Measurements from ENCODE around the gene PLCXD3.

The PLCXD3 gene

DNA sequence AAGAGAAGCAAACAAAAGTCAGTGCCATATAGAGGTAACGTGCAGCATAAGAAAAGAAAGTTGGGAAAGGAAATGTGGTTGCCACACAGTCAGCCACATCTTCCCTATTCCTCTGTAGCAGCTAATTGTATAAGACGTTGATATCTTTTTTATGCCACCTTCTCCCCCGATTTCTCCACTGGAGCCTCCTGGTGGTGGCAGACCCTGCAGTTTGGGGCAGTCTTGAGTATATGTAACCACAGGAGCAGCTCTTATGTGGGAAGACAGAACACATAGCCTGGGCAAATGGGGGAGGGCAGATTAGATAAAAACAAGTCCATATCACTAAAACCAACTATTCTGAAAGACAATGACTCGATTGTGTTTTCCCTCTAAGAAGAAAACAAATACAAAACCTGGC lies 99.7 kb downstream of the PLCXD3 start:
- H3K27me3 ChIP-seq (ENCODE audit: low read depth, low read length) = no peaks in the 10 kb centered on the region
- no peak overlapping the region for H3K4me3 ChIP-seq (ENCODE audit: low read depth in 1 of 2, low read length in 2 of 2)
- no peak overlapping the region for H3K27ac ChIP-seq (ENCODE audit: low read length)
- H3K9me3 ChIP-seq (ENCODE audit: control insufficient read depth in 1 of 2, low read length in 2 of 2) = no peaks in the 10 kb centered on the region
- H3K4me1 ChIP-seq (ENCODE audit: control insufficient read depth in 1 of 2, insufficient read depth in 2 of 2, low read length in 2 of 2) = no peaks in the 10 kb centered on the region
- no peaks in the 10 kb centered on the region for H3K36me3 ChIP-seq (ENCODE audit: control insufficient read depth in 1 of 2, insufficient read depth in 2 of 2, low read length in 2 of 2)

DNA sequence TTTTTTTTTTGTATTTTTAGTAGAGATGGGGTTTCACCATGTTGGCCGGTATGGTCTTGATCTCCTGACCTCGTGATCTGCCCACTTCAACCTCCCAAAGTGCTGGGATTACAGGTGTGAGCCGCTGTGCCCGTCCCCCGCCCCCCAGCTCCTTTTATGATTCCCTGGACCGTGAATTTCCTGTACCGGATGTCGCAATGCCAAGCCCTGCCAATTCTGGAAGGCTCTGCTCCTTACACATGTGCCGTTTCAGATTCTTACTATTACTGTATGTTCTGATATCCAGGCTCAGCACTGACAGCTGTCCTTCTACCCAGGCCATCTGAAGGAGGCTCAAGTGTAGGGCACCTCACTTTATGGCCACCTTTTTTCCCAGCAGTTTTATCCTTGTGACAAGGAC lies 100.1 kb downstream of the PLCXD3 start:
- H3K4me3 ChIP-seq (ENCODE audit: low read depth in 1 of 2, low read length in 2 of 2) = no peak overlapping the region
- no peaks in the 10 kb centered on the region for H3K9me3 ChIP-seq (ENCODE audit: control insufficient read depth in 1 of 2, low read length in 2 of 2)
- H3K36me3 ChIP-seq (ENCODE audit: control insufficient read depth in 1 of 2, insufficient read depth in 2 of 2, low read length in 2 of 2) = no peaks in the 10 kb centered on the region
- no peak overlapping the region for H3K27ac ChIP-seq (ENCODE audit: low read length)
- H3K27me3 ChIP-seq (ENCODE audit: low read depth, low read length) = no peaks in the 10 kb centered on the region
- no peaks in the 10 kb centered on the region for H3K4me1 ChIP-seq (ENCODE audit: control insufficient read depth in 1 of 2, insufficient read depth in 2 of 2, low read length in 2 of 2)

DNA sequence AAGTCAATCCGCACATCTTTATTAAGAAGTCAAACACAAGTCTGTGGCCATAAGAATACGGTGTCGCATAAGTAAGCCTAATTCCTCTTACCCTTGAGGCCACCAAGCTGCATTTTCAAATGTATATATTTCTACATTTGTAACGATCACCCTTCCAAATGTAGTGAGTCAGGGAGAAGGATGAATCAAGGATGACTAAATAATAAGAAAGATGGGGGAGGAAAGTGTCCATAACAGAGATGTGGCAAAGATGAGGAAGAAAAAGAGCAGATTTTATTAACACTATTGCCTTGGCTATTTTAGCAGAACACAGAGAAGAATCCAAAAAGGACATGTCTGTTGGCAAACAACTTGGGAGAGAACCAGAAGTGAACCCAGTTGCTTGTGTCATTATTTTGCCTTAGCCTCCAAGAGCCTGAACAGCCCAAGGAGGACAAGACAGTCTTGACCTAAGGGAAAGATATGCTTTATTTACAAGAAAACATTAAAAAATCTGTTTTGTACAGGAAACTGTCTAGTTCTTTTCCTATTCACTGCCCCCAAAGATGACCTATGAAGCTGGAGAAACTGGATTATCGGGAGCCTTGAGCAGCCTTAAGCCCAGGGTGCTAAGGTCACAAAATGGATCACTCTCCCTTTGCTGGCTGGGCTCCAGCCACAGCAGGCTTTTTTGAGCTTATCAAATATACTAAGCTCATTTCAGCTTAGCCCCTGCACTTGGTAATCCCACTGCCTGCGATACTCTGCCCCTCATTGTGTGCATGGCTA lies 101.5 kb downstream of the PLCXD3 start:
- H3K4me1 ChIP-seq (ENCODE audit: control insufficient read depth in 1 of 2, insufficient read depth in 2 of 2, low read length in 2 of 2) = no peaks in the 10 kb centered on the region
- no peak overlapping the region for H3K27ac ChIP-seq (ENCODE audit: low read length)
- no peaks in the 10 kb centered on the region for H3K36me3 ChIP-seq (ENCODE audit: control insufficient read depth in 1 of 2, insufficient read depth in 2 of 2, low read length in 2 of 2)
- no peaks in the 10 kb centered on the region for H3K9me3 ChIP-seq (ENCODE audit: control insufficient read depth in 1 of 2, low read length in 2 of 2)
- H3K27me3 ChIP-seq (ENCODE audit: low read depth, low read length) = no peaks in the 10 kb centered on the region
- H3K4me3 ChIP-seq (ENCODE audit: low read depth in 1 of 2, low read length in 2 of 2) = no peak overlapping the region

DNA sequence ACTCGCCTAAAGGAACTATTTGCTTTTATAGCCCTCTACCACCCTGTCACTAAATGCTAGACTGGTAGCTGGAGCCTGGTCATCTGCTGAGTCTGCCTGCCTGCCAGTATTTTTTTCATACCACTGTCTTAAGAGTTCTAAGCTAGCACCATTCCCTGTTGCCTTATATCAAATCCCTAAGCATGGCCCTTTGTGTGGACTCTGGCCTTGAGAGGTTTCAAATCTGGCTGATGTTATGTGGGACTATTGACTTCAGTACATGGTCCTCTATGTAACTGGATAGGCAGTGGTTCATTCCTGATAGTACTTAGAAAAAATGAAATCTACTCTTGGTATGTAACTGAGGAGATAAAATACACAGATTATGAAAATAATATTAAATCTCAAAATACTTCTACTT lies 103.5 kb downstream of the PLCXD3 start:
- Histone ChIP-seq H3K27me3 (ENCODE audit: low read depth, low read length) (no peaks in the 10 kb centered on the region), H3K27ac (ENCODE audit: low read length) (no peak overlapping the region)

DNA sequence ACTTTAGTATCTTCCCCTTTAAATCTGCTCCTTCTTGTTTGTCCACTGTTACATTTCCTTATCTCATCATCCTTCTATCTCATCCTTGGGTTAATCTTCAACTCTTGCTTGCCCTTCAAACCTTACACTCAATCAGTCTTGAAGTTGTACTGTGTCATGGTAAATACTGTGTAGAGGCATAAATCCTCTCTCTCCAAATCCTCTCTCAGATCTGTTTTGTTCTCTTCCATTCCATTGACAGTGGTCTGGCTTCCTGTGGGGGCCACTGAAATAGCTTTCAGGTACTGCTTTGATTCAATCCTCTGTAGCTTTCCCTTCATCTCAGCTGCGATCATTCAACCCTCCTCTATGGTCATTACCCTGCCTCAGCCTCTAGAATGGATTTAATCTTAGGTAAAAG lies 104.0 kb downstream of the PLCXD3 start:
- Histone ChIP-seq H3K27ac (ENCODE audit: low read length) (no peak overlapping the region), H3K4me3 (ENCODE audit: low read depth in 1 of 2, low read length in 2 of 2) (no peak overlapping the region), H3K27me3 (ENCODE audit: low read depth, low read length) (no peaks in the 10 kb centered on the region)

More for the DNA sequence above, 103.5 kb downstream of the PLCXD3 start:
- Histone ChIP-seq H3K4me1 (ENCODE audit: control insufficient read depth in 1 of 2, insufficient read depth in 2 of 2, low read length in 2 of 2) (no peaks in the 10 kb centered on the region), H3K36me3 (ENCODE audit: control insufficient read depth in 1 of 2, insufficient read depth in 2 of 2, low read length in 2 of 2) (no peaks in the 10 kb centered on the region), H3K4me3 (ENCODE audit: low read depth in 1 of 2, low read length in 2 of 2) (no peak overlapping the region), H3K9me3 (ENCODE audit: control insufficient read depth in 1 of 2, low read length in 2 of 2) (no peaks in the 10 kb centered on the region)

DNA sequence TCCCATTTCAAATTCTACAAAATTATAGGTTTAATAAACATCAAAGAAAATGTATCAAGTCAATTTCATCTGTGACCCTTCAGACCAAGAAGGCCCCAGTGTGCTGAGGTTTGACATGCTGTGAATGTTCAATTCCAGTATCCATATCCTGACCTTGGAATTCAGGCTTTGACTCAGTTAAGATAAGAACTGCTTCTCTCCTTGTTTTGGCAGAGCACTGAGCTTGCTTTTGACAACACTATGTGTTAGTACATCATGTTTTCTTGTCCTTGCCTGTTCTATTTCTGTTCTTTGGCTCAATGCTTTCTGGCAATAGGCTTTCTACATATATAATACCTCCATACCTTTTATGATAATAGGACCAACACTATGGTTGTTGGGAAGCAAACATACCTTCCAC lies 105.6 kb downstream of the PLCXD3 start:
- H3K9me3 ChIP-seq (ENCODE audit: control insufficient read depth in 1 of 2, low read length in 2 of 2) = no peaks in the 10 kb centered on the region
- H3K4me3 ChIP-seq (ENCODE audit: low read depth in 1 of 2, low read length in 2 of 2) = no peak overlapping the region
- H3K4me1 ChIP-seq (ENCODE audit: control insufficient read depth in 1 of 2, insufficient read depth in 2 of 2, low read length in 2 of 2) = no peaks in the 10 kb centered on the region
- no peak overlapping the region for H3K27ac ChIP-seq (ENCODE audit: low read length)
- H3K36me3 ChIP-seq (ENCODE audit: control insufficient read depth in 1 of 2, insufficient read depth in 2 of 2, low read length in 2 of 2) = no peaks in the 10 kb centered on the region
- H3K27me3 ChIP-seq (ENCODE audit: low read depth, low read length) = no peaks in the 10 kb centered on the region

More for the DNA sequence above, 104.0 kb downstream of the PLCXD3 start:
- no peaks in the 10 kb centered on the region for H3K9me3 ChIP-seq (ENCODE audit: control insufficient read depth in 1 of 2, low read length in 2 of 2)
- H3K36me3 ChIP-seq (ENCODE audit: control insufficient read depth in 1 of 2, insufficient read depth in 2 of 2, low read length in 2 of 2) = no peaks in the 10 kb centered on the region
- H3K4me1 ChIP-seq (ENCODE audit: control insufficient read depth in 1 of 2, insufficient read depth in 2 of 2, low read length in 2 of 2) = no peaks in the 10 kb centered on the region

DNA sequence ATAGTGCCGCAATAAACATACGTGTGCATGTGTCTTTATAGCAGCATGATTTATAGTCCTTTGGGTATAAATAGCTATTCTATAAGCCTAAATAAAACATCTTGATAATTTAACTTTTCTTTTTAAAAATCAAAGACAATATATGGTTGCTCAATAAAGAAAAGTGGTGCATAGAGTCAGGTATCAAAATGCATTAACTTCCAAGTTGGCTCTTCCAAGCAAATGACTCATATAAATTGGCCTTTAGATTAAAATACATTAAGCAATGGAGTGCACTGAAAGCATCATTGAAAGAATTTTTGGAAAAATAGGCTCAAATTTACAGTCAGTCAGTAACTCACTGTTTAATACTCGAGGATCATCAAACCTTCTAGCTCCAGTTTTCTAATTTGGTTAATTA lies 106.6 kb downstream of the PLCXD3 start:
- H3K36me3 ChIP-seq (ENCODE audit: control insufficient read depth in 1 of 2, insufficient read depth in 2 of 2, low read length in 2 of 2) = no peaks in the 10 kb centered on the region
- H3K27ac ChIP-seq (ENCODE audit: low read length) = no peak overlapping the region
- no peak overlapping the region for H3K4me3 ChIP-seq (ENCODE audit: low read depth in 1 of 2, low read length in 2 of 2)
- H3K4me1 ChIP-seq (ENCODE audit: control insufficient read depth in 1 of 2, insufficient read depth in 2 of 2, low read length in 2 of 2) = no peaks in the 10 kb centered on the region
- H3K27me3 ChIP-seq (ENCODE audit: low read depth, low read length) = no peaks in the 10 kb centered on the region
- peaks cover 5% of the 10 kb centered on the region in 2 donors for H3K9me3 ChIP-seq (ENCODE audit: control insufficient read depth in 1 of 2, low read length in 2 of 2)

DNA sequence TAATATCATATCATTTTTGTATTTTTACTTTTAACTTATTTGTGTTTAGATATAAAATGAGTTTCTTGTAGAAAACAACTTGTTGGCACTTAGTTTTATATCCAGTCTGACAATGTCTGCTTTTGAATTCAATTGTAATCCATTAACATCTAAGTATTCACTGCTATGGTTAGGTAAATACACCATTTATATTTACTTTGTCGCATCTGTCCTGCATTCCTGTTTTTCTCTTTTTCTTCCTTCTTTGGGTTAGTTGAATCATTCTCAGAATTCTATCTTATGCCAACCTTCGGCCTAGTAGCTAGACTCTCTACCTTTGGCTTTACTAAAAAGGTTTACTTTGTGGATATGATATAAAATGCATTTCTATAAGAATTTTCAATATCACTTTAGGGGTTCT lies 107.6 kb downstream of the PLCXD3 start:
- Histone ChIP-seq H3K27me3 (ENCODE audit: low read depth, low read length) (no peaks in the 10 kb centered on the region), H3K4me1 (ENCODE audit: control insufficient read depth in 1 of 2, insufficient read depth in 2 of 2, low read length in 2 of 2) (no peaks in the 10 kb centered on the region), H3K27ac (ENCODE audit: low read length) (no peak overlapping the region), H3K4me3 (ENCODE audit: low read depth in 1 of 2, low read length in 2 of 2) (no peak overlapping the region), H3K36me3 (ENCODE audit: control insufficient read depth in 1 of 2, insufficient read depth in 2 of 2, low read length in 2 of 2) (no peaks in the 10 kb centered on the region), H3K9me3 (ENCODE audit: control insufficient read depth in 1 of 2, low read length in 2 of 2) (peaks cover 5% of the 10 kb centered on the region in 2 donors)

DNA sequence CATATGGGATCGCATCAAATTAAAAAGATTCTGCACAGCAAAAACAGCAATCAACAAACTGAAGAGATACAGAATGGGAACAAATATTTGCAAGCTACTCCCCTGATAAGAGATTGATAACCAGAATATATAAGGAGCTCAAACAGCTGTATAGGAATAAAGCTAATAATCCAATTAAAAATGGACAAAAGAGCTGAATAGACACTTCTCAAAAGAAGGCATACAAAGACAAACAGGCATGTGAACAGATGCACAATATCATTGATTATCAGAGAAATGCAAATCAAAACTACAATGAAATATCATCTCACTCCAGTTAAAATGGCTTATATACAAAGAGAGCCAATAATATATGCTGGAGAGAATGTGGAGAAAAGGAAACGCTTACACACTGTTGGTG lies 110.6 kb downstream of the PLCXD3 start:
- Histone ChIP-seq H3K4me3 (ENCODE audit: low read depth in 1 of 2, low read length in 2 of 2) (no peak overlapping the region), H3K9me3 (ENCODE audit: control insufficient read depth in 1 of 2, low read length in 2 of 2) (peaks cover 5 to 15% of the 10 kb centered on the region in 2 donors), H3K36me3 (ENCODE audit: control insufficient read depth in 1 of 2, insufficient read depth in 2 of 2, low read length in 2 of 2) (no peaks in the 10 kb centered on the region), H3K4me1 (ENCODE audit: control insufficient read depth in 1 of 2, insufficient read depth in 2 of 2, low read length in 2 of 2) (no peaks in the 10 kb centered on the region), H3K27ac (ENCODE audit: low read length) (no peak overlapping the region), H3K27me3 (ENCODE audit: low read depth, low read length) (no peaks in the 10 kb centered on the region)

DNA sequence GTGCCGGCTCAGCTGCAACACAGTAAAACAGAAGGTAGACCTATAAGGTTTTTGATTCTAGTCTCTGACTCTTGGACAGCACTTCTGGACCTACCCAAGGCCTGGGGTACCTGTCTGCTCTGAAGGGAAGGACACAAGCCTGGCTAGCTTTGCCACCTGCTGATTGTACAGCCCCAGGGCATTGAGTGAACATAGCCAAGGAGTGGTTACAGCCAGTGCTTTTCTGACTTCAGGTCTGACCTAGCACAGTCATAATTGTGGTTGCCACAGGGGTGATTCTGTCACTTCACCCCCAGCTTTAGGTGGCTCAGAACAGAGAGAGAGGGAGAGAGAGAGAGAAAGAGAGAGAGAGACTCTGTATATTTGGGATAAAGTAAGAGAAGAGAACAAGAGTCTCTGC lies 118.4 kb downstream of the PLCXD3 start:
- no peaks in the 10 kb centered on the region for H3K27me3 ChIP-seq (ENCODE audit: low read depth, low read length)

DNA sequence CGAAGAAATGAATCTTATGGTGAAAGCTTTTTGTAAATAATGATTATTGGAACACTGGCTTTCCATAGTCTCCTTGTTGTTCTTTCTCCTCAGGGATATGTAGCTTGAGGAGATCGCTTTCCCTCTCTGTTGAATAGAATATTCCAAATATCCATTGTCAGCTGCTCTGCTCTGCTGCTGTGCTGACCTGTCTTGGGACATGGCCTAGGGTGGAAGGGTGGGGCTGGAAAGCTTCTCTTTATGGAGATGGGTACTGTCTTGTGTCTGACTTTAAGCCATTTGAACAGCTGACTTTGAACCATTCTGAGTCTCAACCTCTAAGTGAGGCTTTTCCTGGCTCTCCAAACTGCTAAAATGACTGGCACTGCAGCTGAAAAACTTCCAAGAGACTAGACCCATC lies 135.8 kb downstream of the PLCXD3 start:
- Histone ChIP-seq H3K4me3 (ENCODE audit: low read depth in 1 of 2, low read length in 2 of 2) (no peak overlapping the region), H3K27me3 (ENCODE audit: low read depth, low read length) (no peaks in the 10 kb centered on the region), H3K9me3 (ENCODE audit: control insufficient read depth in 1 of 2, low read length in 2 of 2) (no peaks in the 10 kb centered on the region), H3K36me3 (ENCODE audit: control insufficient read depth in 1 of 2, insufficient read depth in 2 of 2, low read length in 2 of 2) (no peaks in the 10 kb centered on the region), H3K27ac (ENCODE audit: low read length) (no peak overlapping the region), H3K4me1 (ENCODE audit: control insufficient read depth in 1 of 2, insufficient read depth in 2 of 2, low read length in 2 of 2) (no peaks in the 10 kb centered on the region)

More for the DNA sequence above, 118.4 kb downstream of the PLCXD3 start:
- Histone ChIP-seq H3K36me3 (ENCODE audit: control insufficient read depth in 1 of 2, insufficient read depth in 2 of 2, low read length in 2 of 2) (no peaks in the 10 kb centered on the region), H3K4me1 (ENCODE audit: control insufficient read depth in 1 of 2, insufficient read depth in 2 of 2, low read length in 2 of 2) (no peaks in the 10 kb centered on the region), H3K9me3 (ENCODE audit: control insufficient read depth in 1 of 2, low read length in 2 of 2) (peaks cover 0 to 2% of the 10 kb centered on the region in 2 donors), H3K4me3 (ENCODE audit: low read depth in 1 of 2, low read length in 2 of 2) (no peak overlapping the region), H3K27ac (ENCODE audit: low read length) (no peak overlapping the region)

DNA sequence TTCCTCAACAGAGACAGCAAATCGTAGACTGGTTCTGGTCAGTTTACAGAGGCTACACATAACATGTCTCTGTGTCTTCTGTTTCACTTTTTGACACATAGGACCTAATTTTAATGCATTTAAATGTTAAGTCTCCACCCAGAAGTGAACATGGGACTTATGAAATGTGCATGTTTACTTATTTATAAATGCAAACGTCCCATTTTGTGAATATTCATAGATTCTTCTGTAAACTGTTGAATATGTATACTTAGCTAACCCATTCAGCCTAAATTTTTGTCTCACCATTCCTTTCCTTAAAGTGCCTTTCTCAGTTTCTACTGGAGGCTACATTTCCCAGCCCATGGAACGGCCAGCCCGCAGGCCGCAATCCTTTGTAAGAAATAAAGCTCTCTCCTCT lies 137.2 kb downstream of the PLCXD3 start:
- H3K27ac ChIP-seq (ENCODE audit: low read length) = no peak overlapping the region
- H3K9me3 ChIP-seq (ENCODE audit: control insufficient read depth in 1 of 2, low read length in 2 of 2) = no peaks in the 10 kb centered on the region
- no peaks in the 10 kb centered on the region for H3K4me1 ChIP-seq (ENCODE audit: control insufficient read depth in 1 of 2, insufficient read depth in 2 of 2, low read length in 2 of 2)
- no peak overlapping the region for H3K4me3 ChIP-seq (ENCODE audit: low read depth in 1 of 2, low read length in 2 of 2)
- no peaks in the 10 kb centered on the region for H3K36me3 ChIP-seq (ENCODE audit: control insufficient read depth in 1 of 2, insufficient read depth in 2 of 2, low read length in 2 of 2)
- no peaks in the 10 kb centered on the region for H3K27me3 ChIP-seq (ENCODE audit: low read depth, low read length)

Measured in muscle layer of duodenum (tissue), 2 donors.